Gastroesophageal sphincter (tissue), 3 donors: ENCODE data around the gene KRTAP10-5.

Source experiments
- CTCF ChIP-seq, 4 experiments: fragments of 200-600 bp in 2 of 4; fragments of 450-650 bp in 2 of 4; sonication (generic) in 1 of 4; IDR thresholded peaks; one replicate each; pipeline ENCODE4 v1.5.1; 2017 to 2019; ENCODE audit warnings: antibody characterized with exemption in 4 of 4, mild to moderate bottlenecking in 2 of 4, moderate library complexity in 2 of 4
- EP300 ChIP-seq: sonication (generic); formaldehyde crosslinking; IDR thresholded peaks from one replicate; pipeline ENCODE4 v1.6.1; 2017; ENCODE audit warnings: antibody characterized with exemption, mild to moderate bottlenecking
- POLR2A ChIP-seq, 2 donors: fragments of 450-650 bp; IDR thresholded peaks; one replicate each; pipeline ENCODE4 v1.6.1; 2017; ENCODE audit warnings: antibody characterized with exemption in 2 of 2, mild to moderate bottlenecking in 2 of 2, moderate library complexity in 1 of 2
- POLR2AphosphoS5 ChIP-seq: sonication (generic); formaldehyde crosslinking; IDR thresholded peaks from one replicate; pipeline ENCODE4 v1.6.1; 2017; ENCODE audit warnings: antibody characterized with exemption

- TF ChIP-seq CTCF (IDR thresholded peaks at IDR 0.05), result no peak
- TF ChIP-seq EP300, result no peak
- no peak for TF ChIP-seq POLR2AphosphoS5
- no peak for TF ChIP-seq POLR2A (IDR thresholded peaks at IDR 0.05)
Measured at GRCh38 chr21:44625756-44626155, 45.4 kb upstream of the KRTAP10-5 start.
